Muscle of arm (tissue), 12 donors: ENCODE results near the gene NFATC1. TPM values are rescaled to one million over a fixed set of nuclear protein-coding genes. Genes with fewer than 3 reads are reported as not detected.

Source experiments
- DNase-seq: peaks from one replicate; pipeline ENCODE4 v3.0.0-alpha.2; 2013
- polyA plus RNA-seq, 12 donors: library from polyadenylated mRNA; unstranded; fragments of 120-200 nt; gene quantifications; one replicate each; pipeline ENCODE4 v1.2.1, GENCODE V29; 2013; ENCODE audit not compliant: insufficient read length in 12 of 12

The NFATC1 gene
- polyA plus RNA-seq, 12 donors = 10.7 to 24.6 (median 13.5) TPM; not detected in 1

GRCh38 chr18:79519751-79520477 is 124.2 kb downstream of the NFATC1 start:
- no peak for DNase-seq

DNA sequence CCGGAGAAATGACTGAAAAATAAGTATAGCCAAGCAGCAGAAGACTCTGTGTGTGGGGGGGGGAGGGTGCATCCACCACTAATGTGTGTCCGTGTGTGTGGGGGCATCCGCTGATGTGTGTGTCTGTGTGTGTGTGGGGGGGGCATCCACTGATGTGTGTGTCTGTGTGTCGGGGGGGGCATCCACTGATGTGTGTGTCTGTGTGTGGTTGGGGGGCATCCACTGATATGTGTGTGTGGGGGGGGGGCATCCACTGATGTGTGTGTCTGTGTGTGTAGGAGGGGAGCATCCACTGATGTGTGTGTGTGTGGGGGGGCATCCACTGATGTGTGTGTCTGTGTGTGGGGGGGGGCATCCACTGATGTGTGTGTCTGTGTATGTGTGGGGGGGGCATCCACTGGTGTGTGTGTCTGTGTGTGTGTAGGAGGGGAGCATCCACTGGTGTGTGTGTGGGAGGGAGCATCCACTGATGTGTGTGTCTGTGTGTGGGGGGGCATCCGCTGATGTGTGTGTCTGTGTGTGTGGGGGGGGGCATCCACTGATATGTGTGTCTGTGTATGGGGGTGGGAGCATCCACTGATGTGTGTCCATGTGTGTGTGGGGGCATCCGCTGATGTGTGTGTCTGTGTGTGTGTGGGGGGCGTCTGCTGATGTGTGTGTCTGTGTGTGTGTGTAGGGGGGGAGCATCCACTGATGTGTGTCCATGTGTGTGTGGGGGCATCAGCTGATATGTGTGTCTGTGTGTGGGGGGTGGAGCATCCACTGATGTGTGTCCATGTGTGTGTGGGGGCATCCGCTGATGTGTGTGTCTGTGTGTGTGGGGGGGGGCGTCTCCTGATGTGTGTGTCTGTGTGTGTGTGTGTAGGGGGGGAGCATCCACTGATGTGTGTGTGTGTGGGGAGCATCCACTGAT is 125.0 kb downstream of the NFATC1 start:
- DNase-seq = no peak

GRCh38 chr18:79521416-79522205 is 125.9 kb downstream of the NFATC1 start:
- DNase-seq = no peak

GRCh38 chr18:79522451-79523205 is 126.9 kb downstream of the NFATC1 start:
- no peak for DNase-seq

DNA sequence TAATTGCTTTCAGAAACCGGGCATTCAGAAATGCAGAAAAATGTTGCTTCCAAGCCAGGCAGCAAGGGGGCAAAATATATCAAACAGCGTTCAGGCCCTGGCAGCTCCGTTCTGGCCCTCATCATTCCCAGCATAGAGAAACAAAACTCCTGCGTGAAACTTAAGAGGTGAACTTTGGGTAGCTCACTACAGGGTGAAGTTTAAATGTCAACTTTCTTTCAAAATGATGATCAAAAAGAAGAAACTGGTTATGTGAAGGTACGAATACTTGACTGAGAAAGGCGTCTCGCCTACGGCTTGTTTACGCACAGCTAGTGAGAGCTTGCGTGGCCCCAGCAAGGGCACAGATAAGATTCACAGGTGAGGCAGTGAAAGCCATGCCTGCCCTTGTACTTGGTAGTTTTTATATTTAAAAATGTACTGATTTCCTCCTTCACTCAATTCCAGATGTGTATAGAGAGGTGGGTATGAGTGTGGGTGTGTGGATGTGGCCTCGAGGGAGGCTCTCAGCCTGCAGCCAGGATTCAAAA is 127.5 kb downstream of the NFATC1 start:
- no peak for DNase-seq

DNA sequence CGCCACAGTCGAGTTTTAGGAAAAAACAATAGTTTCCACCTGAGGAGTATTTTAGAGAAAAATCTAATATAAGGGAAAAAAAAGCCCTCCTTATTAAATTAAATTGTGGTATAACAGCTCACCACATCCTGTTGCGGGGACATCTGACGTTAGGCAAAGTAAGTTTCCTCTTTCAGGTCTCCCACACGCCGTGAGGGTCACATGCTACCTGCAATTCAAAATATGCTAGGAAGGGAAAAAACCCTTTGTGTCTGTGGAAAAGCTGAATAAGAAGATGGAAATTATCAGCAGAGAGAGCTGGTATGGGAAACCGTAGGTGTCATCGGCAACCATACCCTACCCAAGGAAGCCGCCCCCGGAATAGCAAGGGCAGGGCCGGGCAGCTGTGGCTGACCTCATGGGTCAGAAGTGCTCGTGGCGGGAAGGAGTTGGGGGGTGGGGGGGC is 128.0 kb downstream of the NFATC1 start:
- DNase-seq = no peak

DNA sequence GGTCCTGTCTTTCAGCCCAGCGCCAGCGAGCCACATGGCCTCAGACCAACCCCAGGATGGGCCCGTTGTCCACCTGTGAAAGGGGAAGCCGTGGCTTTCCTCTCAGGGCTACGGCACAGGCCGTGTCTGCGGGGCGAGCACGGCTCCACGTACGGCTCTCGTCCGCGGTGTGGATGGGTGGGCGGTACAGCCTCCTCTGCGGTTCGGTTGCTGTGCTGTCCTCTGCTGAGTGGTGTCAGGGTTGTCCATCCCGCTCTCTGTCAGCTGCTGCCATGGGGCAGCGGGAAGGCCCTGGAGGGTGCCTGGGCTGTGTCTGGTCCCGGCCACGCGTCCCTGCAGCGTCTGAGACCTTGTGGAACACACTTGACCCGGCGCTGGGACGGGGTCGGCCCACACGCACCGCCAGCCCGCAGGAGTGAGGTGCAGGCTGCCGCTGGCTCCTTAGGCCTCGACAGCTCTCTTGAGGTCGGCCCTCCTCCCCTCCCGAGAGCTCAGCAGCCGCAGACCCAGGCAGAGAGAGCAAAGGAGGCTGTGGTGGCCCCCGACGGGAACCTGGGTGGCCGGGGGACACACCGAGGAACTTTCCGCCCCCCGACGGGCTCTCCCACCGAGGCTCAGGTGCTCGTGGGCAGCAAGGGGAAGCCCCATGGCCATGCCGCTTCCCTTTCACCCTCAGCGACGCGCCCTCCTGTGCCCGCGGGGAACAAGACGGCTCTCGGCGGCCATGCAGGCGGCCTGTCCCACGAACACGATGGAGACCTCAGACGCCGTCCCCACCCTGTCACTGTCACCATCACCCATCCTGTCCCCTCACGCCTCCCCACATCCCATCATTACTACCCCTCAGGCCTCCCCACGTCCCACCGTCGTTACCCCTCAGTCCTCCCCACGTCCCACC is 128.7 kb downstream of the NFATC1 start:
- no peak for DNase-seq

DNA sequence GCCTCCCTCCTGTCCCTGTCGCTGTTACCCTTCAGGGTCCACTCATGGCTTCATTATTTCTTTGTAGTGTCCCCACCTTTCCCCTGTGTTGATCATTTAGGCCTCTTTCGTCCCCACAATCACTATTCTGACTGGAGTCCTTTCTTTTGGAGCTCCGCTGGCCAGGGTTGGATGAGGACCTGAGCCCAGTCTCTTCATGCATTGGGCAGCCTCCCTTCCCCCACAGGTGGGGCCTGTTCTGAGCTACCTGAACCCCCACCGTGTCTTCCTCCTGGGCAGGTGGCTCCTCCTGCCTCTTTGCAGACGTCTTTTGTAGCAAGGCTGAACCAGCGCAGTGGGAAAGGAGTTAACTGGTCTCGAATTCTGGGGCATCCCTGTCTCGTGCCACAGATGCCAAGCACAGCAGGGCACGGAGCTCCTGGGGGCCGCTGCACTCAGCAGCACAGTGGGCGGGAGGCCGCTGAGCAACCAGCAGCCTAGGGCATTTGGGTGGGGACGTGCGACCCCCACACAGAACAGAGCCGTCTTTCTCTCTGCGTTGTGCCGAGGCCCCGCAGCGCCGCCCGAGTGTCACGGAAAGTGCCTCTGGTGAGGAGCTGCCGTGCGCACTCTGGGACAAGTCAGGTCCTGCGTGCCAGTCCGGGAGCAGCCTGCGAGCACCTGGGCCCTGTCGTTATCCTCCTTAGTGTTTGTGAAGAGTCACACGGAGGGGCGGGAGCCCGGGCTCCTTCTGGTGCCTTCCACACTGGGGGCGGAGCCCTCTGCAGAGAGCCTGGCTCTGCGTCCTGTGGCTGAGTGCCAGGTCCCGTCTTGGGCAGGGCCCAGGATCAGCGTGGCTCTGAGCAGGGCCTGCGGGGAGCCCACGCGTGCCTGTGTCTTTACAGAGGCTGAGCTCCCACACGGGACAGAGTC is 130.1 kb downstream of the NFATC1 start:
- no peak for DNase-seq

DNA sequence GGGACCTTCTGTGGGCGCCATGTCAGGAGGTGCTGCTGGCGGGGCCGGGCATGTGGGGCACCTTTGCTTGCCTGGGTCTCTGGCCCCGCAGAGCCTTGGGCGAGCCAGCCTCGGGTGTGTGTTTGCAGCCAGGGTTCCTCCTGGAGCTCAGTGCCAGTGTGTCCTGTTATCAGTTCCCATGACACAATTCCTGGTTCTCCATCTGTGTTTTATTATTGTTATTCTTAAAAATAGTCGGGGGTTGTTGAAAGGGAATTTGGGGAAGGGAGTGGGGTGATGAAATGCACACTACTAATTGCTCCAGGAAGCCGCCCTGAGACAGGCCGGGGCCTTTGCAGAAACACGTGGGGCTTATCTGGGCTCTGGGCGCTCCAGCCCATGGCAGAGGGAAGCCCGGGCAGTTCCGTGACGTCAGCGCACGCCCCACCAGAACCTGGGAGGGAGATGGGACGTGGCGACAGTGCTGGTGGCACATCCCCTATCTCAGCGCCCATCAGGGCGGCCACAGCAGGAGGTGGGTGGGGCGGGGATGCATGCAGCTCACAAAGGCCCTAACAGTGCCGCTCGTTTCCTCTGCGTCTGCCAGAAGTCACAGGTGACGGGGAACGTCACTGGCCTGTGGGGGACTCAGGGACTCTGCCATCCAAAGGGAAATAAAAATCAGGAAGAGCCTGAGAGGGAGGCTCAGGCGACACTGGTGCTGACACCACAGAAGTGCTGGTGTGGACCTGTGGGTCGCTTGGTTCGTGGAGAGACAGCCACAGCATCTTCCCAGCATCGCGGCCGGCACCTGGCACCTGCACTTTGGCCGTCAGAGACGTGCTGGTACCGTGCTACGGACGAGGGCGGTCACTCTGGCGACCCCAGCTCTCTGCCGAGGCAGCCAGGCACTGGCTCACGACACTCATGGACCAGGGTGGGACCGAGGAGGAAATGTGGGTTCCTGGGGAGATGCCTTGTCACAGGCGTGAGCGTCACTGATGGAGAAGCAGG is 131.0 kb downstream of the NFATC1 start:
- no peak for DNase-seq

DNA sequence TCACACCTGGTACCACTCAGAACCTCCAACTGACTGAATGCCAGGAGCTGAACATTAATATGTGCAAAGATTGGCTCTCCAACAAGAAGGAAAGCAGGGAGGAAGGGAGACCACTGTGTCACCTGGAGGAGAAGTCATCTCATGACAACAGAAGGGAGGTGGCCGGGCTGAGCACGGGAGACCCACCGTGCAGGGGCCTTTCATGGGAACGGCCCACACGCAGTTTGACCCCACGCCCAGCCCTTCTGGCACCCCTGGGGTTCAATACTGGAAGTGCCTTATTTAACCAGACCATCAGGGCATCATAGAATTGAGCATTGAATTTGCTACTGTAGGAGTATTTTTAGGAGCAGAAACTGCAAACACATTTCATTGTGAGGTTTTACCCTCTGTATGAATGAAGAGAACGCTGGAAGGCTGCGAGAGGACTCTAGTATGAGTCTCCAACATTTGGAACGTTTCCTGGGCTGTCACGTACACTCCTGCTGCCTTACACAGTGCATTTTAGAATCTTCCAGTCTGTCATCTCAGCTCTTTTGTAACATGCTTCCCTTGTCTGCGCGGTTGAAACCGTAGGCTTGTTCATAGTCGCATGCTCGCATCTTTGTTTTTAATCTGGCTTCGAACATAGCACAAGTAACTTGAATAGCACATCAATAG is 132.1 kb downstream of the NFATC1 start:
- DNase-seq = no peak

DNA sequence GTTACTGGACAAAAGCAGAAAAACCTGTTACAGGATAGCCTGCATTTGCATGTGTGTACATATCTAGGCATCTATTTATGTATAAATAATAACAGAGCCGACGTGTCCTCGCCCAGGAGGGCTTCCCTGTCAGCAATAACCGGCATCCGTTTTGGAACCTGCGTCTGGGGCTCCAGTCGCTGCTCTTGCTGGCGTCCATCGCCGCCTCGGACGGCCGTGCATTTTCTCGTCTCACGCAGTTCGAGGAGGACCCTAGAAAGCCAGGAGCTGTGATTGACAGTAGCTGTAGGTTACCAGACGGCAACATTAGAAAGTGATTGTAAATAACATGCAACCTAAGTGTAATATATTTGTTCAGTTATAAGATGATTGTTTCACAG is 132.6 kb downstream of the NFATC1 start:
- no peak for DNase-seq

GRCh38 chr18:79528846-79529245 is 133.1 kb downstream of the NFATC1 start:
- peak; percentile 84 for DNase-seq

GRCh38 chr18:79529296-79529695 is 133.6 kb downstream of the NFATC1 start:
- DNase-seq = no peak

- no peak for DNase-seq
Observed at GRCh38 chr18:79529991-79530390, 134.3 kb downstream of the NFATC1 start.

- no peak for DNase-seq
Observed at GRCh38 chr18:79530821-79531220, 135.1 kb downstream of the NFATC1 start.

GRCh38 chr18:79531386-79531785 is 135.7 kb downstream of the NFATC1 start:
- no peak for DNase-seq

GRCh38 chr18:79531926-79532312 is 136.2 kb downstream of the NFATC1 start:
- no peak for DNase-seq
